ENCODE results near the gene PDE1C.

The PDE1C gene

DNA sequence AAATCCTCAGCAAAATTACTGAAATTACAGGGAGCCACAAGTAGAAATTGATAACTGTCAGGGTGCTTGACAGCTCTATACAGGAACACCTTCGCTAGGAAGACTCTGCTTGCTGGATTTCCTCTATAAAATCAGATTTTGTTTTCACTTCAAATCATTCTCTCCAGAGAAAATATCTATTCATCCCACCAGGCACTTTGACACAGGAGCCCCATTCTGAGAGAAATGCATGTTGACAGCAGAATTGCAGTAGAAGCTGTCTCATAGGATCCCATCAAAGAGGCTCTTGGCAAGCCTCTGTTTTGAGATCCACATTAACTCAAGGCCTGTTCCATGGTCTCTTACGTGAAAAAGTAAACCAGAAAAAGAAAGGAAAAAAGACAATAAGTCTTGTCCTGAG lies 116.8 kb downstream of the PDE1C start:
- no peaks in the 10 kb centered on the region for H3K27me3 ChIP-seq (ENCODE audit: insufficient read depth, low read length, poor library complexity, severe bottlenecking)

DNA sequence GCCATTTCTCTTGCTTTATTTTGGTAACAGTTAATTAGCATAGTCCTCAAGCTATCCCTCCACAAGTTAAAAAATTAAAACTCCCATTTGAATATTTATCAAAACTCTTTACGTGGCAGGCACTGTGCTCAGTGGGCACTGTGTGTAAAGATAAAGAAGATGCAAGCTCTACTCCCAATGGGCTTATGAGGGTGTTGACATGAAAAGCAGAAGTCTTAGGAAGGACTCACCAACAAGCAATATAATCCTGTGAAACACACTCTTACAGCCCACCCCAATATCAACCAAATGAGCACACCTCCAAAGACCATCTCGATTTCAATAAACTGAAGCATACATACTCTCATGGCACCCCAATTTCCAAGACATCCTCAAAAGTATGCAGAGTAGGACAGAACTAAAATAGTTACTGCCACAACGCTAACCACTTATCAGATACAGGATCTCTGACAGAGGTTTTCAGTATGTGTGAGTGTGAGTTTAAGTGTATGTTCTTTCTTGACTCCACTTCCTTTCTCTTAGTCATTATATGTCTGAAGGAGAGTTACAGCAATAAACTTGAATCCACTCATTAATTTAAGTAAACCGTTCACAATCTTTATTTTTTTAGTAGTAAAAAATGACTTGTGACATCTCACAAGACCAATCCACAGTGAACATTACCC lies 120.0 kb downstream of the PDE1C start:
- Histone ChIP-seq H3K9me3 (ENCODE audit: insufficient read depth, low read depth, low read length) (no peaks in the 10 kb centered on the region), H2AFZ (ENCODE audit: low read length) (no peak overlapping the region), H3K9me2 (replicated peaks; ENCODE audit: low read depth, low read length) (no peaks in the 10 kb centered on the region), H3K4me2 (ENCODE audit: low read depth, low read length, poor library complexity, severe bottlenecking) (no peak overlapping the region), H3K36me3 (ENCODE audit: insufficient read depth, low read length) (no peaks in the 10 kb centered on the region), H4K20me1 (ENCODE audit: insufficient read depth, low read length, poor library complexity, severe bottlenecking) (no peaks in the 10 kb centered on the region), H3F3A (ENCODE audit: low read depth) (no peaks in the 10 kb centered on the region), H3K4me1 (ENCODE audit: insufficient read depth, low read length, poor library complexity, severe bottlenecking) (no peaks in the 10 kb centered on the region), H3K4me3 (ENCODE audit: low read length, poor library complexity, severe bottlenecking) (no peak overlapping the region), H3K79me2 (ENCODE audit: insufficient read depth, low read length) (no peaks in the 10 kb centered on the region), H3K9ac (ENCODE audit: low read depth, low read length, poor library complexity, severe bottlenecking) (no peak overlapping the region), H3K27me3 (ENCODE audit: insufficient read depth, low read length, poor library complexity, severe bottlenecking) (no peaks in the 10 kb centered on the region)
- TF ChIP-seq EZH2phosphoT487 (IDR thresholded peaks at IDR 0.05; ENCODE audit: borderline replicate concordance) = no peak
- TF ChIP-seq, protein P1, sequence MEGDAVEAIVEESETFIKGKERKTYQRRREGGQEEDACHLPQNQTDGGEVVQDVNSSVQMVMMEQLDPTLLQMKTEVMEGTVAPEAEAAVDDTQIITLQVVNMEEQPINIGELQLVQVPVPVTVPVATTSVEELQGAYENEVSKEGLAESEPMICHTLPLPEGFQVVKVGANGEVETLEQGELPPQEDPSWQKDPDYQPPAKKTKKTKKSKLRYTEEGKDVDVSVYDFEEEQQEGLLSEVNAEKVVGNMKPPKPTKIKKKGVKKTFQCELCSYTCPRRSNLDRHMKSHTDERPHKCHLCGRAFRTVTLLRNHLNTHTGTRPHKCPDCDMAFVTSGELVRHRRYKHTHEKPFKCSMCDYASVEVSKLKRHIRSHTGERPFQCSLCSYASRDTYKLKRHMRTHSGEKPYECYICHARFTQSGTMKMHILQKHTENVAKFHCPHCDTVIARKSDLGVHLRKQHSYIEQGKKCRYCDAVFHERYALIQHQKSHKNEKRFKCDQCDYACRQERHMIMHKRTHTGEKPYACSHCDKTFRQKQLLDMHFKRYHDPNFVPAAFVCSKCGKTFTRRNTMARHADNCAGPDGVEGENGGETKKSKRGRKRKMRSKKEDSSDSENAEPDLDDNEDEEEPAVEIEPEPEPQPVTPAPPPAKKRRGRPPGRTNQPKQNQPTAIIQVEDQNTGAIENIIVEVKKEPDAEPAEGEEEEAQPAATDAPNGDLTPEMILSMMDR (conservative IDR thresholded peaks at IDR 0.05; ENCODE audit: low read length) = no peak

More for the DNA sequence above, 116.8 kb downstream of the PDE1C start:
- no peak overlapping the region for H3K4me3 ChIP-seq (ENCODE audit: low read length, poor library complexity, severe bottlenecking)
- H3K9me3 ChIP-seq (ENCODE audit: insufficient read depth, low read depth, low read length) = no peaks in the 10 kb centered on the region
- no peak for TF ChIP-seq EZH2phosphoT487 (IDR thresholded peaks at IDR 0.05; ENCODE audit: borderline replicate concordance)
- TF ChIP-seq, protein P1 (conservative IDR thresholded peaks at IDR 0.05; ENCODE audit: low read length) = no peak
- no peaks in the 10 kb centered on the region for H3K36me3 ChIP-seq (ENCODE audit: insufficient read depth, low read length)
- no peaks in the 10 kb centered on the region for H3K4me1 ChIP-seq (ENCODE audit: insufficient read depth, low read length, poor library complexity, severe bottlenecking)
- H2AFZ ChIP-seq (ENCODE audit: low read length) = no peak overlapping the region
- no peak overlapping the region for H3K9ac ChIP-seq (ENCODE audit: low read depth, low read length, poor library complexity, severe bottlenecking)
- H3K9me2 ChIP-seq (replicated peaks; ENCODE audit: low read depth, low read length) = no peaks in the 10 kb centered on the region
- no peaks in the 10 kb centered on the region for H4K20me1 ChIP-seq (ENCODE audit: insufficient read depth, low read length, poor library complexity, severe bottlenecking)
- no peaks in the 10 kb centered on the region for H3F3A ChIP-seq (ENCODE audit: low read depth)
- no peaks in the 10 kb centered on the region for H3K79me2 ChIP-seq (ENCODE audit: insufficient read depth, low read length)
- H3K4me2 ChIP-seq (ENCODE audit: low read depth, low read length, poor library complexity, severe bottlenecking) = no peak overlapping the region

DNA sequence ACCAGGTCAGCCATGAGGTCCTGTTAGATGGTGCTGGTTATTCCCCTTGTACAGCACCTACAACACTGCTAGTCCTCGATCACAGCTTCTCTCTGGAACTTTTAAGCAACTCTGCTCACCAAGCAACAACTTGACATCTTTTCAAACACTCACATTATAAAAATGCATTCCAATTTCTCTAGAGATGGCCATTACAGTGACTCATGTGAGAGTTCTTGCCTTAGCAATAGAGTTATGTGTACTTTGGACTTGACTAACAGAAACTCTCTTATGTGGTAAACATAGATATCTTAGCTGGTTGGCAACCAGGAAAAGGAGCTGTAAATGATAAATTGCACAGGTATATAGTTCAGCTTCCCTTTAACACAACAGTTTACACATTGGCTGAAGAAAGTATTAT lies 122.2 kb downstream of the PDE1C start:
- Histone ChIP-seq H3K9ac (ENCODE audit: low read depth, low read length, poor library complexity, severe bottlenecking) (no peak overlapping the region), H3F3A (ENCODE audit: low read depth) (no peaks in the 10 kb centered on the region), H4K20me1 (ENCODE audit: insufficient read depth, low read length, poor library complexity, severe bottlenecking) (no peaks in the 10 kb centered on the region), H3K36me3 (ENCODE audit: insufficient read depth, low read length) (no peaks in the 10 kb centered on the region), H3K4me3 (ENCODE audit: low read length, poor library complexity, severe bottlenecking) (no peak overlapping the region), H3K4me2 (ENCODE audit: low read depth, low read length, poor library complexity, severe bottlenecking) (no peak overlapping the region), H2AFZ (ENCODE audit: low read length) (no peak overlapping the region), H3K9me2 (replicated peaks; ENCODE audit: low read depth, low read length) (no peaks in the 10 kb centered on the region), H3K9me3 (ENCODE audit: insufficient read depth, low read depth, low read length) (no peaks in the 10 kb centered on the region), H3K79me2 (ENCODE audit: insufficient read depth, low read length) (no peaks in the 10 kb centered on the region), H3K4me1 (ENCODE audit: insufficient read depth, low read length, poor library complexity, severe bottlenecking) (no peaks in the 10 kb centered on the region), H3K27me3 (ENCODE audit: insufficient read depth, low read length, poor library complexity, severe bottlenecking) (no peaks in the 10 kb centered on the region)
- TF ChIP-seq EZH2phosphoT487 (IDR thresholded peaks at IDR 0.05; ENCODE audit: borderline replicate concordance) = no peak

DNA sequence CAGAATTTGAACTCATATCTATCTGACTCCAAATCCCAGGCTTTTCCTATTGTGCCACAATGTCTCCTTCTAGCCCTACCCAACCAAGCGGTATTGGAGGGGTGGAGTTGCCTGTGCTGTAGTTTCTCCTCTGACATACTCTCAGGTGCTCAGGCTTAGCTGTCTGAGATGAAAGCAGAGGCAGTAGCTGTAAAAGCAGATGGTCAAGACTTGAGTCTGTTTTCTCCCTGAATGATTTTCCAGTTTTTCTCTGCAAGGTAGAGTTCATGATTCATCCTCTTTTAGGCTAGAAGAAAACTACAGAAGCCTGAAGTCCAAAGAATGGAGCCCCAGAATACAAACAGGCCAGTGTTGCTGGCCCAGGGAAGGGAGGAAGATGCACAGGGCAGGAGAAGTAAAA lies 130.0 kb downstream of the PDE1C start:
- TF ChIP-seq EZH2phosphoT487 (IDR thresholded peaks at IDR 0.05; ENCODE audit: borderline replicate concordance) = no peak
- TF ChIP-seq, protein P1 (conservative IDR thresholded peaks at IDR 0.05; ENCODE audit: low read length) = no peak
- no peak overlapping the region for H3K9ac ChIP-seq (ENCODE audit: low read depth, low read length, poor library complexity, severe bottlenecking)
- H3F3A ChIP-seq (ENCODE audit: low read depth) = no peaks in the 10 kb centered on the region
- H3K4me3 ChIP-seq (ENCODE audit: low read length, poor library complexity, severe bottlenecking) = no peak overlapping the region
- H2AFZ ChIP-seq (ENCODE audit: low read length) = no peak overlapping the region
- H3K9me2 ChIP-seq (replicated peaks; ENCODE audit: low read depth, low read length) = no peaks in the 10 kb centered on the region
- no peaks in the 10 kb centered on the region for H3K27me3 ChIP-seq (ENCODE audit: insufficient read depth, low read length, poor library complexity, severe bottlenecking)
- H3K36me3 ChIP-seq (ENCODE audit: insufficient read depth, low read length) = no peaks in the 10 kb centered on the region
- H3K4me1 ChIP-seq (ENCODE audit: insufficient read depth, low read length, poor library complexity, severe bottlenecking) = no peaks in the 10 kb centered on the region
- no peaks in the 10 kb centered on the region for H3K9me3 ChIP-seq (ENCODE audit: insufficient read depth, low read depth, low read length)
- no peak overlapping the region for H3K4me2 ChIP-seq (ENCODE audit: low read depth, low read length, poor library complexity, severe bottlenecking)
- no peaks in the 10 kb centered on the region for H3K79me2 ChIP-seq (ENCODE audit: insufficient read depth, low read length)
- no peaks in the 10 kb centered on the region for H4K20me1 ChIP-seq (ENCODE audit: insufficient read depth, low read length, poor library complexity, severe bottlenecking)
